ENCODE measurements around the gene FN1.

DNA sequence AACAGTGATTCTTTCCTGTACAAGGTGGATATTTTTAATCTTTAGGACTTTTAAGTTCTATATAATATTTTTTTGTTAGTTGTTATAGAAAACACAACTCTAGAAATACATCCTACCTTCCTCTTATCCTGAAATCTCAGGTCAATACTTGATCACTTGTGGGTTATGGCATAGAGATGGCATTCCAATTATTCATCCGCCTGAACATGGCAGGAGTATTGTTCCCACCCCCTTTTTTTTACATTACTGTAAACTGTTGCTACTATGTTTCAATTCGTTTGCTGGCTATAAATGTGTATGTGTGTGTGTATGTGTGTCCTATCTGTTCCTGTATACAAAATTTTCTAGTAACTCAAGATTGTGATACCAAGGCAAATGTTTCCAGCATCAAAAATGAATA, 43.3 kb upstream of the FN1 start:
- TF ChIP-seq, protein P1, sequence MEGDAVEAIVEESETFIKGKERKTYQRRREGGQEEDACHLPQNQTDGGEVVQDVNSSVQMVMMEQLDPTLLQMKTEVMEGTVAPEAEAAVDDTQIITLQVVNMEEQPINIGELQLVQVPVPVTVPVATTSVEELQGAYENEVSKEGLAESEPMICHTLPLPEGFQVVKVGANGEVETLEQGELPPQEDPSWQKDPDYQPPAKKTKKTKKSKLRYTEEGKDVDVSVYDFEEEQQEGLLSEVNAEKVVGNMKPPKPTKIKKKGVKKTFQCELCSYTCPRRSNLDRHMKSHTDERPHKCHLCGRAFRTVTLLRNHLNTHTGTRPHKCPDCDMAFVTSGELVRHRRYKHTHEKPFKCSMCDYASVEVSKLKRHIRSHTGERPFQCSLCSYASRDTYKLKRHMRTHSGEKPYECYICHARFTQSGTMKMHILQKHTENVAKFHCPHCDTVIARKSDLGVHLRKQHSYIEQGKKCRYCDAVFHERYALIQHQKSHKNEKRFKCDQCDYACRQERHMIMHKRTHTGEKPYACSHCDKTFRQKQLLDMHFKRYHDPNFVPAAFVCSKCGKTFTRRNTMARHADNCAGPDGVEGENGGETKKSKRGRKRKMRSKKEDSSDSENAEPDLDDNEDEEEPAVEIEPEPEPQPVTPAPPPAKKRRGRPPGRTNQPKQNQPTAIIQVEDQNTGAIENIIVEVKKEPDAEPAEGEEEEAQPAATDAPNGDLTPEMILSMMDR (conservative IDR thresholded peaks at IDR 0.05; ENCODE audit: low read depth, low read length) = no peak
- no peak for TF ChIP-seq EZH2 (IDR thresholded peaks at IDR 0.05; ENCODE audit: borderline replicate concordance, low read depth, low read length, poor library complexity, severe bottlenecking)
